Gastrocnemius medialis (tissue), 4 donors: ENCODE data around the gene THADA. TPM values are rescaled to one million over a fixed set of nuclear protein-coding genes. Genes with fewer than 3 reads are reported as not detected.

ENCODE experiments used
- ATAC-seq, 2 donors: fragments of 150-250 bp; one replicate each; pipeline ENCODE4 v1.9.1; 2016
- DNase-seq, 2 donors: peaks; one replicate each; pipeline ENCODE4 v3.0.0-alpha.2; 2019
- H3K27ac ChIP-seq, 4 donors: fragments of 200-600 bp; sonication (generic); 1 replicate in 1 of 4; 2 replicates in 3 of 4; pipeline ENCODE4 v1.5.1; 2016 to 2018; ENCODE audit warnings: mild to moderate bottlenecking in 2 of 4, moderate library complexity in 1 of 4
- H3K27me3 ChIP-seq, 3 donors: fragments of 200-600 bp; sonication (generic) in 2 of 3; 1 replicate in 1 of 3; 2 replicates in 2 of 3; pipeline versions ENCODE4 v1.5.1 to v1.6.0; 2016 to 2019; ENCODE audit warnings: mild to moderate bottlenecking in 1 of 3, moderate library complexity in 1 of 3
- H3K36me3 ChIP-seq, 2 donors: fragments of 200-600 bp; sonication (generic) in 1 of 2; one replicate each; pipeline ENCODE4 v1.5.1; 2017 to 2018
- H3K4me1 ChIP-seq, 2 donors: fragments of 200-600 bp; sonication (generic) in 1 of 2; one replicate each; pipeline ENCODE4 v1.5.1; 2016 to 2017; ENCODE audit warnings: mild to moderate bottlenecking in 2 of 2
- H3K4me3 ChIP-seq, 4 donors: fragments of 200-600 bp; sonication (generic) in 3 of 4; 1 replicate in 1 of 4; 2 replicates in 3 of 4; pipeline ENCODE4 v1.5.1; 2016 to 2019; ENCODE audit warnings: mild to moderate bottlenecking in 2 of 4
- H3K9me3 ChIP-seq, 3 donors: fragments of 200-600 bp; sonication (generic) in 2 of 3; 1 replicate in 1 of 3; 2 replicates in 2 of 3; pipeline ENCODE4 v1.5.1; 2016 to 2019
- POLR2A ChIP-seq, 2 donors: fragments of 450-650 bp; IDR thresholded peaks; one replicate each; pipeline ENCODE4 v1.6.1; 2017; ENCODE audit warnings: antibody characterized with exemption in 2 of 2, mild to moderate bottlenecking in 2 of 2, moderate library complexity in 2 of 2
- in situ Hi-C, 4 donors: fragments of 200-750 bp; cut with MboI; loops; one replicate each; pipeline versions ENCODE4 v1.15.0 to v1.8.0; 2017; ENCODE audit warnings: low sequenced_read_pairs in 4 of 4
- intact Hi-C: fragments of 100-400 bp; cut with DNase I; formaldehyde crosslinking; loops from one replicate; pipeline ENCODE4 v1.15.1; 2023; ENCODE audit warnings: low total_unique reads
- total RNA-seq, 4 donors: library from RNA; depleted of rRNA; stranded (reverse); fragments of >200 nt; gene quantifications; one replicate each; pipeline versions ENCODE4 v1.1.0 to v1.2.3, GENCODE V29; 2016
- TF ChIP-seq, protein P1 (sequence below), 5 experiments: fragments of 450-650 bp in 3 of 5; fragments of 200-600 bp in 2 of 5; sonication (generic) in 2 of 5; IDR thresholded peaks in 4 of 5; conservative IDR thresholded peaks in 1 of 5; 1 replicate in 4 of 5; 2 replicates in 1 of 5; pipeline ENCODE4 v1.5.1; 2016 to 2019; ENCODE audit warnings: antibody characterized with exemption in 5 of 5, mild to moderate bottlenecking in 3 of 5, moderate library complexity in 3 of 5

Gene THADA
- total RNA-seq, 4 donors from 2014 or later = 13.6 to 19.0 (median 16.2) TPM

DNA sequence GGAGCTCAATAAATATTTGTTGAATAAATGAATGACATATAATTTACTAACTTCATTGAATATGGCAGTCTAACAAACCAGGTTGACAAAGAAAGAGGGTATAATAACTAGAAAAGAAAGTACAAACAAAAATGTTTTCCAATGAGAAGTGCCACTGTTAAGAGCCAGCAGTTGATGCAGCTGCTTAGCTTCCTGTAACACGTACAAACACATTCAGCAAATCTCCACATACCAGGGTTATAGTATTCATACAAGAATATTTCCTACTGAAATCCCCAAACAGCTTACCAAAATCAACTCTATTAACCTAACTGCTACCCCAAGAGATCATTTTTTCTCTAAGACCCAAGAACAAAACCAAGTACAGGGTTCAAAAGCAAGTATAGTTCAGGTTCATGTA, 77.7 kb downstream of the THADA start:
- no peak for DNase-seq
- H3K27ac ChIP-seq = peak overlapping the region; percentile 47 to 68 (median 59)
- no peaks in the 10 kb centered on the region for H3K9me3 ChIP-seq
- in situ Hi-C loops (no loop called here), intact Hi-C loops (no loop called here)
- H3K4me3 ChIP-seq = no peak overlapping the region
- no peaks in the 10 kb centered on the region for H3K36me3 ChIP-seq
- H3K4me1 ChIP-seq = peaks cover 32 to 60% of the 10 kb centered on the region in 2 donors
- no peak for TF ChIP-seq POLR2A (IDR thresholded peaks at IDR 0.05)
- TF ChIP-seq, protein P1, sequence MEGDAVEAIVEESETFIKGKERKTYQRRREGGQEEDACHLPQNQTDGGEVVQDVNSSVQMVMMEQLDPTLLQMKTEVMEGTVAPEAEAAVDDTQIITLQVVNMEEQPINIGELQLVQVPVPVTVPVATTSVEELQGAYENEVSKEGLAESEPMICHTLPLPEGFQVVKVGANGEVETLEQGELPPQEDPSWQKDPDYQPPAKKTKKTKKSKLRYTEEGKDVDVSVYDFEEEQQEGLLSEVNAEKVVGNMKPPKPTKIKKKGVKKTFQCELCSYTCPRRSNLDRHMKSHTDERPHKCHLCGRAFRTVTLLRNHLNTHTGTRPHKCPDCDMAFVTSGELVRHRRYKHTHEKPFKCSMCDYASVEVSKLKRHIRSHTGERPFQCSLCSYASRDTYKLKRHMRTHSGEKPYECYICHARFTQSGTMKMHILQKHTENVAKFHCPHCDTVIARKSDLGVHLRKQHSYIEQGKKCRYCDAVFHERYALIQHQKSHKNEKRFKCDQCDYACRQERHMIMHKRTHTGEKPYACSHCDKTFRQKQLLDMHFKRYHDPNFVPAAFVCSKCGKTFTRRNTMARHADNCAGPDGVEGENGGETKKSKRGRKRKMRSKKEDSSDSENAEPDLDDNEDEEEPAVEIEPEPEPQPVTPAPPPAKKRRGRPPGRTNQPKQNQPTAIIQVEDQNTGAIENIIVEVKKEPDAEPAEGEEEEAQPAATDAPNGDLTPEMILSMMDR (IDR thresholded peaks at IDR 0.05 in 4 of 5, conservative IDR thresholded peaks at IDR 0.05 in 1 of 5) = no peak
- ATAC-seq = no peak
- no peaks in the 10 kb centered on the region for H3K27me3 ChIP-seq

DNA sequence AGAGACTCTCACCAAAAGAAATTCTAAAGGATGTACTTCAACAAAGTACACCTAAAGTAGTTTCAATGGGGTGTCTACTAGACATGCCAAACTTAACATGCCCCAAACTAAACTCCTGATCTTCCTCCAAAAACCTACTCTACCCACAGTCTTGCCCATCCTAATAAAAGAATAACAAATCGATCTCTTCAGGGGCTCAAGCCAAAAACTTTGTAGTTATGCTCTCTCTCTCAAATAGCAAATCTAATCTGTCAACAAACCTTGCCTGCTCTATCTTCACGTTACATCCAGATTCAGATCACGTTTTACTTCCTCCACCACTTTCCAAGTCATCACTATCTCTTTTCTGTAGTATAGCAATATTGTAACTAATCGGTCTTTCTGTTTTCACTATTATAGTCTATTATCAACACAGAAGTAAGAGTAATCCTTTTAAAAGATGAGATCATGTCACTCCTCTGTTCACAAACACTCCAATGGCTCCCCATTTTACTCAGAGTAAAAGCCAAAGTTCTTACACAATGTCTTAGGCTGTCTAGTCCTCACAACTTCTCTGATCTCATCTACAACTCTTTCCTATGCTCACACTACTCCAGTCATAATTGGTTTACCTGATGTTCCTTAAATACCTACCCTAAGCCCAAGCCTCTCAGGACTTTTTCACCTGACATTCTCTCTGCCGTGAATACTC, 79.9 kb downstream of the THADA start:
- ATAC-seq = peak; percentile 15 to 40
- Histone ChIP-seq H3K4me1 (peaks cover 35 to 67% of the 10 kb centered on the region in 2 donors), H3K36me3 (no peaks in the 10 kb centered on the region), H3K27me3 (no peaks in the 10 kb centered on the region), H3K9me3 (no peaks in the 10 kb centered on the region), H3K27ac (peak overlapping the region; percentile 47 to 68 (median 59)), H3K4me3 (no peak overlapping the region)
- DNase-seq = no peak
- in situ Hi-C loops (no loop called here), intact Hi-C loops (no loop called here)
- TF ChIP-seq, protein P1 (IDR thresholded peaks at IDR 0.05 in 4 of 5, conservative IDR thresholded peaks at IDR 0.05 in 1 of 5) = no peak
- TF ChIP-seq POLR2A (IDR thresholded peaks at IDR 0.05) = no peak

DNA sequence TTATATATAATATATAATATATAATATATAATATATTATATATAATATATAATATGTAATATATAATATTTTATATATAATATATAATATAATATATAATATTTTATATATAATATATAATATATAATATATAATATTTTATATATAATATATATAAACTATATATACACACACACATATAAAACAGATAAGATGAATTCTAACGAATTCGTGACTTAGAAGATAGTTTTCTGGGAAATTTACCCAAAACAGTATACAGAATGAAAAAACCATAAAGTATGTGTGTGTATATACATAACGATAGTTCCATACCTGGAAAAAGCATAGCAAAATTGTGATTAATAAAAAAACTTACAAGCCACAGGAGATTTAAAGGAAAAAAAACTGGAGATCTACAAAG, 80.6 kb downstream of the THADA start:
- H3K36me3 ChIP-seq = no peaks in the 10 kb centered on the region
- in situ Hi-C loops (no loop called here), intact Hi-C loops (no loop called here)
- peak overlapping the region; percentile 38 to 68 (median 59) for H3K27ac ChIP-seq
- H3K4me3 ChIP-seq = no peak overlapping the region
- DNase-seq (no peak), ATAC-seq (no peak)
- peaks cover 35 to 66% of the 10 kb centered on the region in 2 donors for H3K4me1 ChIP-seq
- no peaks in the 10 kb centered on the region for H3K9me3 ChIP-seq
- TF ChIP-seq POLR2A (IDR thresholded peaks at IDR 0.05) = no peak
- TF ChIP-seq, protein P1 (IDR thresholded peaks at IDR 0.05 in 4 of 5, conservative IDR thresholded peaks at IDR 0.05 in 1 of 5) = no peak
- H3K27me3 ChIP-seq = no peaks in the 10 kb centered on the region

DNA sequence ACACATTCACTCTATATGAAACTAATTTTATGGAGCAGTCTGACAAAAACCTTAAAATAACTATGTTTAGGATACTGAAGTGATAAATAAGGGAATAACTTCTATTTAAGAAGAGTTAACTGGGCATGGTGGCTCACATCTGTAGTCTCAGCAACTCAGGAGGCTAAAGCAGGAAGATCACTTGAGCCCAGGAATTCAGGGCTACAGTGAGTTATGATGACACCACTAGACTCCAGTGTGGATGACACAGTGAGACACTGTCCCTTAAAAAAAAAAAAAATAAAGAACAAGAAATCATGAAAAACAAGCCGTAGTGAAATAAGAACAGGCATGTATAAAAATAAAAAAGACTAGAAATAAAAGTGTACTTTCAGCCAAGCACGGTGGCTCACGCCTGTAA, 82.0 kb downstream of the THADA start:
- in situ Hi-C loops = no loop called here
- DNase-seq (peak in 1 of 2 donors; percentile 24), ATAC-seq (peak; percentile 76 to 79)
- H3K27me3 ChIP-seq = no peaks in the 10 kb centered on the region
- no peaks in the 10 kb centered on the region for H3K9me3 ChIP-seq
- TF ChIP-seq, protein P1 (IDR thresholded peaks at IDR 0.05 in 4 of 5, conservative IDR thresholded peaks at IDR 0.05 in 1 of 5) = no peak
- TF ChIP-seq POLR2A (IDR thresholded peaks at IDR 0.05) = no peak
- H3K4me1 ChIP-seq = peaks cover 29 to 53% of the 10 kb centered on the region in 2 donors
- no peaks in the 10 kb centered on the region for H3K36me3 ChIP-seq
- no peak overlapping the region for H3K4me3 ChIP-seq
- intact Hi-C loops = no loop called here
- peak overlapping the region; percentile 20 to 61 (median 51) for H3K27ac ChIP-seq
